ENCODE results near the gene TFAP2D.

Gene TFAP2D

DNA sequence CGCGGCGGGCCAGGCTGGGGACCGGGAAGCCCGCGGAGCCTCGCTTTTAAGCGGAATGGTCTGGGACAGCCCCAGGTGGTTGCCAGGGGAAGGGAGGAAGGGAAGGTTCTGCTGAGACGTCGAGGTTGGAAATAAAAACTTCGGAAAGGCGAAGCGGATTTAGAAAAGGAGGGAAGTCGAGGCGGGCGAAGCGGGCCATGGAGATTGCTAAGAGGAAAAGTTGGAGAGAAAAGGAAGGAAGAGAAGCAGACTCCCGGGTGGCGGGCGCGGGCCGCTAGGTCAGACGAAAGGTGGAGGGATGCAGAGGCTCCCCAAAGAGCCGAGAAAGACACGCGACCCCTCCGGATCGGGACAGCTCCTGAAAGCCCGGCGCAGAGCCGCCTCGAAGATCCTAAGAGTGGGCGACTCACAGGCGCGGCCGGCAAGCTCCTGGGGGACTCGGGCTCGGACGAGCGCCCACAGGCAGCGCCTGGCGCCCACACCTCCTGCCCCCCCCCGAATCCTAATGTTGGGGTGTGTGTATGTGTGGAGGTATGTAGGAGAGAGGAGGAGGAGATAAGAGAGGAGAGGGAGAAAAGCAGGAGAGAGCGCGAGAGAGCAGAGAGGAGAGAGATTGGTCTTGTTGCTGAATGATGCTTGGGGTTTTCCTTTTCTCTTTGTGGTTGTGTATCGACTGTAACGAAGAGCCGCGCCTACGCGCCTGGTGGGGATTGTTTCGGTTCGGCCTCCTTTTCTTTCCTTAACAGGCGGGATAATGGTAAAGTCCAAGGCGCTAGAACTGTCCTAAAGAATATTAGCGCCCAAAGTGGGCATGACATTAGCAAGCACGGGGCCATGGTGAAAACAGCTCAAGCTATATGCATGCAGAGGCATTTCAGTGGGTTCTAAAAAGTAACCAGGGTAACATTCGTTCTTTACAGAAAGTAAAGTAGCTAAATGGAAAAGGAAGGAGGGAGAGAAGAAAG lies 106.9 kb downstream of the TFAP2D start:
- no peak for DNase-seq

DNA sequence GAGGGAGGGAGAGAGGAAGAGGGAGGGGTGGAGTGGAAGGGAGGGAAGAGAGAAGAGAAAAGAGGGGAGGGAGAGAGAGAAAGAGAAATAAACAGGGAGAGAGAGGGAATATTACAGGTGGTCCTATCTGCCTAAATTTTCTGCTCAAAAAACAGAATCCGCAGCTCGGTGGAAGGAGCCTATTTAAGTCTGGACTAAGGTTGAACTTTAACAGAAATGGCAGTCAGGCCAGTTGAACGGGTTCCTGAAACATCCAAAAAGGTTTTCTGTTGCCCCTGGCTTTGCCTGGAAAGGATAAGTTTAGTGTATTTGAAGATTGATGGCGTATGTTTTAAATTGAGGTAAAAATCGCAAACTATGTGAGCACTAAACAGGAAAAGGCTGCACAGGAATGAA lies 107.5 kb downstream of the TFAP2D start:
- no peak for DNase-seq

DNA sequence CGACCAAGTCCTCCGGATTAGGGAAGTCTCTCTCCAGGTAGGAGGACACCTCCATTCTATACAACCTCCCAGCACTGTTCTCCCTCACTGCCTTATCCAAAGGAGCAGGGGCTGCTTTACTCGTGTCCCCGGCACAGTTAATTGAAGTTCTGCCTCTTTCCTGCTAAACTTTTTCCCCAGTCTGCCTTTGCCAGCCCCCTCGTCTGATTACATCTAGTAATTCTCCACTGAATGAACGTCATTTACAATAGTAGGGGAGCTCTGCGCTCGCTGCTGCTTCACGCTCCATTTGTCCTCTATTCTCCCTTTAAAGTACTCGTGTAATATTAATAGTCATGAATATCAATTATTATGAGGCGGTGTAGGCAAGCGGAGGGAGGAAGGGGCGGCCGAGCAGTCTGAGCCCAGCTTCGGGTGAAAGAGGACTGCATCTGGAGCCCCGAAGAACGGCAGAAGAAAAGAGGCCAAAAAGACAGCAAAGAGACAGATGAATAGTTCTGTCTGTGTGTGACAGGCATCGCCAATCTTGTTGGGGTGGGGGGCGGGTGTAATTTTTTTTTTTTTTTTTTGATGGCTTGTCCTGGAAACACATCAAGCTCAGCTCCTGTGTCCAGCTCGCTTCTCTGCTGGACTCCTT lies 108.2 kb downstream of the TFAP2D start:
- no peak for DNase-seq

- DNase-seq = no peak
Measured at GRCh38 chr6:50822078-50822476, 108.8 kb downstream of the TFAP2D start.

Data from GDM1 (cell line).